ENCODE results near the gene NAPB. TPM values are rescaled to one million over a fixed set of nuclear protein-coding genes. Genes with fewer than 3 reads are reported as not detected.

NAPB gene
- total RNA-seq, 1 experiment from 2014 or later, result 5.8 TPM

GRCh38 chr20:23350904-23351838 is 70.1 kb downstream of the NAPB start:
- CTCF ChIA-PET, result interaction anchor here (0.9 to 1.1 kb wide), 2 partner anchors 33 to 90 kb away, joined by 4 to 12 read pairs; no protein-coding TSS in a partner anchor
- in situ Hi-C loops (cut with HindIII; ENCODE audit: low pct_unique_long_range_greater_than_20kb, low sequenced_read_pairs) (no loop called here), intact Hi-C loops (cut with micrococcal nuclease; ENCODE audit: unreplicated experiment) (loop anchor here (10.0 kb wide), 1 partner anchor 776 kb away; no protein-coding TSS in a partner anchor)
- peak; percentile 71; the same call in 1 of the 2 replicates for TF ChIP-seq SIN3A (IDR thresholded peaks at IDR 0.05; ENCODE audit: borderline replicate concordance, insufficient read depth, low read depth, low read length)
- no peak for TF ChIP-seq POLR2AphosphoS5 (IDR thresholded peaks at IDR 0.05; ENCODE audit: low read depth, low read length)
- Histone ChIP-seq H3K4me3 (ENCODE audit: low read depth in 2 of 2, low read length in 2 of 2) (peak overlapping the region; percentile 92 to 98), H3K27ac (ENCODE audit: low read length) (peak overlapping the region; percentile 87), H3K4me1 (ENCODE audit: control insufficient read depth, insufficient read depth, low read length) (peaks cover 17% of the 10 kb centered on the region), H3K27me3 (ENCODE audit: control insufficient read depth, insufficient read depth, low read length) (no peaks in the 10 kb centered on the region), H3K9me3 (ENCODE audit: control insufficient read depth, insufficient read depth, low read depth, low read length) (no peaks in the 10 kb centered on the region), H3K36me3 (ENCODE audit: control insufficient read depth, insufficient read depth, low read length) (peaks cover 7% of the 10 kb centered on the region)
- ATAC-seq (peak; percentile 23), DNase-seq (ENCODE audit: low read depth, low spot score) (no peak)
- BruUV-seq (replicated peaks), result no TSS peak
- POLR2A ChIA-PET, result interaction anchor here (0.9 kb wide), 1 partner anchor 659 kb away, joined by 4 read pairs; no protein-coding TSS in a partner anchor

DNA sequence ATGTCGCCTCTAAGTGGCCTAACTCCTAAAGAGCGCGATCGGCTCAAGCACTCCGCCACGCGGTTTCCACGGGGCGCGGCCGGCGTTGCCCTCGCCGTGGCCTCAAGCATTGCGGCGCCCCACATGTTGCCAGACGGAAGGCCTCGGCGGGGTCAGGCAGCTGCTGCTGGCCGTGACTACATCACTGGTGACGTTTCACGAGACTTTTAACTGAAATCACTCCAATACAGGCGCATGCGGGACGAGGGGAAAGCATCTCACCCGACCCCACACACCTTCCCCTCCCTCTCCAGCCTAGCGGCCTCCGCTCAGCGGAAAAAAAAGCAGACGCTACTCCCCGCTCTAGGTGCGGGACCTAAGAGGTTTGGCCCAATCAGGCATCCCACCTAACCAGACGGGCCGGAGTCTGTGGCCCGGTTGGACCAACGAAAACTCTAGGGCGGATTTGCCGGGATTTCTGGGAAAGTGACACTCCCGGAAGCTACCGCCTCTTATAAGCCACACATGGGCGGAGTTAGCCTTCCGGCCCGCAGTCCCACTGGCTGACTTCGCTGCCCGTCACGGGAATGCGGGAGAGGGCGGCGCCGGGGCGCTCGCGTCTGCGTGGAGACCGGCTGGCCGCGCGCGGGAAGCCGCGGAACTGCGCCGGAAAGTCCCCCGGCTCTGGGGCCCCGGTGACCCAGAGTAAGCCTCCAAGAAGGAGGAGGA is 70.9 kb downstream of the NAPB start, which contains the start of gene NXT1:
Gene NXT1 (plus strand): TSS at position 596 of the 708 bp plus-strand sequence. CDS start 3,251 bp downstream, outside the sequence.
- TF ChIP-seq, protein P1, sequence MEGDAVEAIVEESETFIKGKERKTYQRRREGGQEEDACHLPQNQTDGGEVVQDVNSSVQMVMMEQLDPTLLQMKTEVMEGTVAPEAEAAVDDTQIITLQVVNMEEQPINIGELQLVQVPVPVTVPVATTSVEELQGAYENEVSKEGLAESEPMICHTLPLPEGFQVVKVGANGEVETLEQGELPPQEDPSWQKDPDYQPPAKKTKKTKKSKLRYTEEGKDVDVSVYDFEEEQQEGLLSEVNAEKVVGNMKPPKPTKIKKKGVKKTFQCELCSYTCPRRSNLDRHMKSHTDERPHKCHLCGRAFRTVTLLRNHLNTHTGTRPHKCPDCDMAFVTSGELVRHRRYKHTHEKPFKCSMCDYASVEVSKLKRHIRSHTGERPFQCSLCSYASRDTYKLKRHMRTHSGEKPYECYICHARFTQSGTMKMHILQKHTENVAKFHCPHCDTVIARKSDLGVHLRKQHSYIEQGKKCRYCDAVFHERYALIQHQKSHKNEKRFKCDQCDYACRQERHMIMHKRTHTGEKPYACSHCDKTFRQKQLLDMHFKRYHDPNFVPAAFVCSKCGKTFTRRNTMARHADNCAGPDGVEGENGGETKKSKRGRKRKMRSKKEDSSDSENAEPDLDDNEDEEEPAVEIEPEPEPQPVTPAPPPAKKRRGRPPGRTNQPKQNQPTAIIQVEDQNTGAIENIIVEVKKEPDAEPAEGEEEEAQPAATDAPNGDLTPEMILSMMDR (IDR thresholded peaks at IDR 0.05), result no peak
- TF ChIP-seq SIN3A (IDR thresholded peaks at IDR 0.05; ENCODE audit: borderline replicate concordance, insufficient read depth, low read depth, low read length) (no peak; the same call in 1 of the 2 replicates), POLR2AphosphoS5 (IDR thresholded peaks at IDR 0.05; ENCODE audit: low read depth, low read length) (peak; percentile 74; the same call in 1 of the 2 replicates), TCF7L2 (IDR thresholded peaks at IDR 0.05; ENCODE audit: low read depth, low read length) (0 out of 2 replicates have a peak, but pooled peaks have one; percentile 28)
- TF ChIP-seq, protein P2, sequence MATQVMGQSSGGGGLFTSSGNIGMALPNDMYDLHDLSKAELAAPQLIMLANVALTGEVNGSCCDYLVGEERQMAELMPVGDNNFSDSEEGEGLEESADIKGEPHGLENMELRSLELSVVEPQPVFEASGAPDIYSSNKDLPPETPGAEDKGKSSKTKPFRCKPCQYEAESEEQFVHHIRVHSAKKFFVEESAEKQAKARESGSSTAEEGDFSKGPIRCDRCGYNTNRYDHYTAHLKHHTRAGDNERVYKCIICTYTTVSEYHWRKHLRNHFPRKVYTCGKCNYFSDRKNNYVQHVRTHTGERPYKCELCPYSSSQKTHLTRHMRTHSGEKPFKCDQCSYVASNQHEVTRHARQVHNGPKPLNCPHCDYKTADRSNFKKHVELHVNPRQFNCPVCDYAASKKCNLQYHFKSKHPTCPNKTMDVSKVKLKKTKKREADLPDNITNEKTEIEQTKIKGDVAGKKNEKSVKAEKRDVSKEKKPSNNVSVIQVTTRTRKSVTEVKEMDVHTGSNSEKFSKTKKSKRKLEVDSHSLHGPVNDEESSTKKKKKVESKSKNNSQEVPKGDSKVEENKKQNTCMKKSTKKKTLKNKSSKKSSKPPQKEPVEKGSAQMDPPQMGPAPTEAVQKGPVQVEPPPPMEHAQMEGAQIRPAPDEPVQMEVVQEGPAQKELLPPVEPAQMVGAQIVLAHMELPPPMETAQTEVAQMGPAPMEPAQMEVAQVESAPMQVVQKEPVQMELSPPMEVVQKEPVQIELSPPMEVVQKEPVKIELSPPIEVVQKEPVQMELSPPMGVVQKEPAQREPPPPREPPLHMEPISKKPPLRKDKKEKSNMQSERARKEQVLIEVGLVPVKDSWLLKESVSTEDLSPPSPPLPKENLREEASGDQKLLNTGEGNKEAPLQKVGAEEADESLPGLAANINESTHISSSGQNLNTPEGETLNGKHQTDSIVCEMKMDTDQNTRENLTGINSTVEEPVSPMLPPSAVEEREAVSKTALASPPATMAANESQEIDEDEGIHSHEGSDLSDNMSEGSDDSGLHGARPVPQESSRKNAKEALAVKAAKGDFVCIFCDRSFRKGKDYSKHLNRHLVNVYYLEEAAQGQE (IDR thresholded peaks at IDR 0.05; ENCODE audit: insufficient read depth in 1 of 2, low read depth in 2 of 2, low read length in 1 of 2), result 0 out of 4 replicates have a peak, but pooled peaks of 1 of the 2 experiments have one; percentile 25
- intact Hi-C loops (cut with micrococcal nuclease; ENCODE audit: unreplicated experiment), result loop anchor here (10.0 kb wide), 1 partner anchor 776 kb away; no protein-coding TSS in a partner anchor
- BruUV-seq (replicated peaks), result no TSS peak
- H3K4me1 ChIP-seq (ENCODE audit: control insufficient read depth, insufficient read depth, low read length), result peaks cover 17% of the 10 kb centered on the region
- H3K9me3 ChIP-seq (ENCODE audit: control insufficient read depth, insufficient read depth, low read depth, low read length), result no peaks in the 10 kb centered on the region
- CTCF ChIA-PET, result interaction anchor here (0.6 to 1.1 kb wide), 9 partner anchors 8 to 1011 kb away, joined by 3 to 16 read pairs (median 6); no protein-coding TSS in a partner anchor
- POLR2A ChIA-PET, result interaction anchor here (0.6 to 1.0 kb wide), 6 partner anchors 8 to 762 kb away, joined by 3 to 12 read pairs (median 4); no protein-coding TSS in a partner anchor
- no peaks in the 10 kb centered on the region for H3K27me3 ChIP-seq (ENCODE audit: control insufficient read depth, insufficient read depth, low read length)
- H3K36me3 ChIP-seq (ENCODE audit: control insufficient read depth, insufficient read depth, low read length), result peaks cover 7% of the 10 kb centered on the region
- DNase-seq (ENCODE audit: low read depth, low spot score) (peak; percentile 92), ATAC-seq (peak; percentile 95)
- in situ Hi-C loops (cut with HindIII; ENCODE audit: low pct_unique_long_range_greater_than_20kb, low sequenced_read_pairs), result no loop called here
- peak within 1 kb of the TSS; percentile 98 for H3K27ac ChIP-seq (ENCODE audit: low read length)
- peak within 1 kb of the TSS; percentile 92 to 98 for H3K4me3 ChIP-seq (ENCODE audit: low read depth in 2 of 2, low read length in 2 of 2)
